DLD1 (cell line): ENCODE data around the gene TBC1D24.
"Not testable (repeated sequence)": the region's sequence is repeated elsewhere in the genome, so short reads cannot be mapped to it uniquely, and the experiment has no call there.

Experiments
- in situ Hi-C: cut with HindIII; loops from 2 replicates; pipeline ENCODE4 v1.10.0; 2017; ENCODE audit warnings: low sequenced_read_pairs

The TBC1D24 gene

GRCh38 chr16:2529961-2530628 lies 55.2 kb downstream of the TBC1D24 start:
- in situ Hi-C loops = no loop called here

- in situ Hi-C loops = no loop called here
These were observed 55.8 kb downstream of the TBC1D24 start for GRCh38 chr16:2530629-2531318.

GRCh38 chr16:2531371-2531695 lies 56.4 kb downstream of the TBC1D24 start, which contains the start of gene CEMP1:
TSS of gene CEMP1 (minus strand) at chr16:2531408. CDS start at chr16:2531073, 335 bp downstream.
- in situ Hi-C loops = no loop called here

GRCh38 chr16:2531696-2532493 lies 57.0 kb downstream of the TBC1D24 start:
- in situ Hi-C loops = no loop called here

GRCh38 chr16:2532494-2533141 lies 57.7 kb downstream of the TBC1D24 start:
- in situ Hi-C loops = no loop called here

- in situ Hi-C loops = not testable (repeated sequence)
These were observed 58.3 kb downstream of the TBC1D24 start for GRCh38 chr16:2533142-2533755.

- in situ Hi-C loops = no loop called here
These were observed 59.0 kb downstream of the TBC1D24 start for GRCh38 chr16:2533912-2534311.

- in situ Hi-C loops = not testable (repeated sequence)
These were observed 59.4 kb downstream of the TBC1D24 start for GRCh38 chr16:2534335-2534734.

GRCh38 chr16:2535625-2536013 lies 60.7 kb downstream of the TBC1D24 start:
- in situ Hi-C loops = no loop called here

GRCh38 chr16:2537451-2538379 lies 62.8 kb downstream of the TBC1D24 start, which contains the start of gene PDPK1:
TSS of gene PDPK1 (plus strand) at chr16:2538021. CDS start at chr16:2538113, 92 bp downstream.
- in situ Hi-C loops = no loop called here

- in situ Hi-C loops = not testable (repeated sequence)
These were observed 64.4 kb downstream of the TBC1D24 start for GRCh38 chr16:2539192-2539844.

GRCh38 chr16:2539845-2540458 lies 65.0 kb downstream of the TBC1D24 start:
- in situ Hi-C loops = not testable (repeated sequence)

- in situ Hi-C loops = not testable (repeated sequence)
These were observed 66.0 kb downstream of the TBC1D24 start for GRCh38 chr16:2540912-2541311.

GRCh38 chr16:2541409-2541808 lies 66.5 kb downstream of the TBC1D24 start:
- in situ Hi-C loops = not testable (repeated sequence)

- in situ Hi-C loops = not testable (repeated sequence)
These were observed 68.8 kb downstream of the TBC1D24 start for GRCh38 chr16:2543771-2544170.

- in situ Hi-C loops = not testable (repeated sequence)
These were observed 75.5 kb downstream of the TBC1D24 start for GRCh38 chr16:2550283-2550878.

GRCh38 chr16:2551420-2551889 lies 76.5 kb downstream of the TBC1D24 start:
- in situ Hi-C loops = not testable (repeated sequence)
